Measurements from ENCODE around the gene BRINP1. TPM values are rescaled to one million over a fixed set of nuclear protein-coding genes. Genes with fewer than 3 reads are reported as not detected.

The BRINP1 gene
- total and polyA plus RNA-seq, 2 donors (not counting 3 experiments of a cell fraction or from before 2014, with no cell fraction given), result 0.04 TPM; not detected in 1

- no peaks in the 10 kb centered on the region for H3K79me2 ChIP-seq (ENCODE audit: control insufficient read depth, insufficient read depth, low read length)
- no peak overlapping the region for H3K4me2 ChIP-seq (ENCODE audit: insufficient read depth, low read length)
- H3K36me3 ChIP-seq (ENCODE audit: control insufficient read depth in 2 of 2, extremely low read depth in 1 of 2, insufficient read depth in 2 of 2, low read length in 2 of 2), result no peaks in the 10 kb centered on the region
- intact Hi-C loops (cut with micrococcal nuclease) (no loop called here), dilution Hi-C loops (cut with MboI; ENCODE audit: extremely low pct_ligation_motif_present, low sequenced_read_pairs) (no loop called here)
- no peaks in the 10 kb centered on the region for H3K27me3 ChIP-seq (ENCODE audit: control insufficient read depth in 2 of 2, insufficient read depth in 2 of 2, low read length in 2 of 2)
- POLR2A ChIA-PET, result no interaction called here
- no peaks in the 10 kb centered on the region for H3K9me1 ChIP-seq (replicated peaks; ENCODE audit: control insufficient read depth, extremely low read depth, insufficient read depth, low read length)
- no peak overlapping the region for H3K4me3 ChIP-seq (replicated peaks in 1 of 3; ENCODE audit: insufficient read depth in 1 of 3, low read depth in 1 of 3, low read length in 3 of 3)
- DNase-seq (ENCODE audit: low read depth, low spot score) (no peak), FAIRE-seq (no peak)
- no peak overlapping the region for H3K27ac ChIP-seq (ENCODE audit: insufficient read depth, low read depth, low read length)
- CTCF ChIA-PET, result no interaction called here
- TF ChIP-seq MYC (IDR thresholded peaks at IDR 0.05; ENCODE audit: low read depth, low read length) (no peak), CTCF (IDR thresholded peaks at IDR 0.05; ENCODE audit: extremely low read depth in 1 of 2, insufficient read depth in 1 of 2, low read depth in 1 of 2, low read length in 2 of 2) (no peak), POLR2A (IDR thresholded peaks at IDR 0.05; ENCODE audit: low read depth, low read length) (no peak), JUN (IDR thresholded peaks at IDR 0.05; ENCODE audit: borderline replicate concordance, insufficient read depth, insufficient read length, low read depth) (no peak)
- H3K9me3 ChIP-seq (replicated peaks; ENCODE audit: control insufficient read depth, insufficient read depth, low read length), result peaks cover 3% of the 10 kb centered on the region
- BruUV-seq (replicated peaks), result no TSS peak
- no peaks in the 10 kb centered on the region for H4K20me1 ChIP-seq (replicated peaks; ENCODE audit: control insufficient read depth, extremely low read depth, insufficient read depth, low read length)
- H2AFZ ChIP-seq (ENCODE audit: low read depth, low read length), result no peak overlapping the region
- H3K4me1 ChIP-seq (ENCODE audit: control insufficient read depth, extremely low read depth, insufficient read depth, low read length), result no peaks in the 10 kb centered on the region
- H3K9ac ChIP-seq (replicated peaks; ENCODE audit: extremely low read depth, insufficient read depth, low read length), result no peak overlapping the region
These were observed 212.9 kb downstream of the BRINP1 start for GRCh38 chr9:119156354-119156753.

GRCh38 chr9:119154527-119154926 is 214.7 kb downstream of the BRINP1 start:
- no peaks in the 10 kb centered on the region for H3K27me3 ChIP-seq (ENCODE audit: control insufficient read depth in 2 of 2, insufficient read depth in 2 of 2, low read length in 2 of 2)
- no peaks in the 10 kb centered on the region for H3K9me1 ChIP-seq (replicated peaks; ENCODE audit: control insufficient read depth, extremely low read depth, insufficient read depth, low read length)
- H2AFZ ChIP-seq (ENCODE audit: low read depth, low read length), result no peak overlapping the region
- FAIRE-seq (no peak), DNase-seq (ENCODE audit: low read depth, low spot score) (no peak)
- H4K20me1 ChIP-seq (replicated peaks; ENCODE audit: control insufficient read depth, extremely low read depth, insufficient read depth, low read length), result no peaks in the 10 kb centered on the region
- no peak overlapping the region for H3K4me2 ChIP-seq (ENCODE audit: insufficient read depth, low read length)
- no peaks in the 10 kb centered on the region for H3K79me2 ChIP-seq (ENCODE audit: control insufficient read depth, insufficient read depth, low read length)
- intact Hi-C loops (cut with micrococcal nuclease) (no loop called here), dilution Hi-C loops (cut with MboI; ENCODE audit: extremely low pct_ligation_motif_present, low sequenced_read_pairs) (no loop called here)
- no TSS peak for BruUV-seq (replicated peaks)
- no peak overlapping the region for H3K27ac ChIP-seq (ENCODE audit: insufficient read depth, low read depth, low read length)
- no peak overlapping the region for H3K9ac ChIP-seq (replicated peaks; ENCODE audit: extremely low read depth, insufficient read depth, low read length)
- peaks cover 6% of the 10 kb centered on the region for H3K9me3 ChIP-seq (replicated peaks; ENCODE audit: control insufficient read depth, insufficient read depth, low read length)
- ChIA-PET POLR2A (no interaction called here), CTCF (no interaction called here)
- no peaks in the 10 kb centered on the region for H3K4me1 ChIP-seq (ENCODE audit: control insufficient read depth, extremely low read depth, insufficient read depth, low read length)
- no peaks in the 10 kb centered on the region for H3K36me3 ChIP-seq (ENCODE audit: control insufficient read depth in 2 of 2, extremely low read depth in 1 of 2, insufficient read depth in 2 of 2, low read length in 2 of 2)
- no peak overlapping the region for H3K4me3 ChIP-seq (replicated peaks in 1 of 3; ENCODE audit: insufficient read depth in 1 of 3, low read depth in 1 of 3, low read length in 3 of 3)
- TF ChIP-seq EZH2 (IDR thresholded peaks at IDR 0.05; ENCODE audit: borderline replicate concordance, low read depth, low read length, severe bottlenecking) (no peak), FOS (IDR thresholded peaks at IDR 0.05; ENCODE audit: borderline replicate concordance, insufficient read depth, low read length) (no peak), MAX (IDR thresholded peaks at IDR 0.05; ENCODE audit: insufficient read depth, insufficient read length) (no peak), POLR2A (IDR thresholded peaks at IDR 0.05; ENCODE audit: low read depth, low read length) (no peak), CTCF (IDR thresholded peaks at IDR 0.05; ENCODE audit: extremely low read depth in 1 of 2, insufficient read depth in 1 of 2, low read depth in 1 of 2, low read length in 2 of 2) (no peak), GATA2 (IDR thresholded peaks at IDR 0.05; ENCODE audit: insufficient read depth, insufficient read length, low read depth, low read length) (no peak), MYC (IDR thresholded peaks at IDR 0.05; ENCODE audit: low read depth, low read length) (no peak), POLR2AphosphoS5 (IDR thresholded peaks at IDR 0.05; ENCODE audit: insufficient read depth, low read depth, low read length) (no peak), JUN (IDR thresholded peaks at IDR 0.05; ENCODE audit: borderline replicate concordance, insufficient read depth, insufficient read length, low read depth) (no peak)

All from endothelial cell of umbilical vein (primary cell).